Mucosa of rectum (tissue), 2 donors: ENCODE data around the gene IER2.

Experiments used
- H3K27ac ChIP-seq, 2 donors: one replicate each; pipeline ENCODE4 v1.7.0; 2013; ENCODE audit warnings: inconsistent platforms in 2 of 2, low read depth in 2 of 2, low read length in 2 of 2
- H3K27me3 ChIP-seq, 2 donors: one replicate each; pipeline ENCODE4 v1.7.0; 2013; ENCODE audit warnings: low read length in 2 of 2; ENCODE audit not compliant: control insufficient read depth in 2 of 2, insufficient read depth in 2 of 2
- H3K36me3 ChIP-seq, 2 donors: one replicate each; pipeline ENCODE4 v1.7.0; 2013; ENCODE audit warnings: low read length in 2 of 2; ENCODE audit not compliant: control insufficient read depth in 2 of 2, insufficient read depth in 2 of 2
- H3K4me1 ChIP-seq, 2 donors: one replicate each; pipeline ENCODE4 v1.7.0; 2013; ENCODE audit warnings: low read length in 2 of 2, mild to moderate bottlenecking in 1 of 2; ENCODE audit not compliant: control insufficient read depth in 2 of 2, insufficient read depth in 2 of 2
- H3K4me3 ChIP-seq, 2 donors: one replicate each; pipeline ENCODE4 v1.7.0; 2013; ENCODE audit warnings: low read length in 2 of 2
- H3K9ac ChIP-seq, 2 donors: one replicate each; pipeline ENCODE4 v1.7.0; 2013; ENCODE audit warnings: low read length in 2 of 2, low read depth in 1 of 2, mild to moderate bottlenecking in 1 of 2
- H3K9me3 ChIP-seq, 2 donors: one replicate each; pipeline ENCODE4 v1.7.0; 2013; ENCODE audit warnings: low read length in 2 of 2; ENCODE audit not compliant: control insufficient read depth in 2 of 2
- donor health status: healthy.
- donor health status: Normal muscosa, but diverticular disease.

The IER2 gene

DNA sequence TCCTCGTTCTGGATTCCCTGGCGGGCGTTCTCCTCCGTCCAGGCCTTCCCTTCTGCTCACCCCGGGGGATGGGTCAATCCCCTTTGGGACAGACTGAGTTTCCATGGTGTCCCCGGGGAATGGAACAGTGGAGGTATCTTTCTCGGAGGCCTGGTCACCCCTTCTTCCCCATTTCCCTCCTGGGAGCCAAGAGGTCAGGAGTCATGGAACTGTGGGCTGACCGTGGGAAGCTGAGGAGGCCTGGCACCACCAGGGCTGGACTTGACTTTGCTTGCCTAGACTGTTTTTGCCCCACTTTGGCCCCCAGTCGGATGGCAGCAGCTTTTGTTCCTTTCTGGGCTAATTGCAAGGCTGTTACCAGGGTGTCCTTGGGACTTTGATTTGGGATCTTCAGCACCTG lies 30.2 kb upstream of the IER2 start:
- Histone ChIP-seq H3K27me3 (no peaks in the 10 kb centered on the region), H3K4me3 (no peak overlapping the region), H3K4me1 (peaks cover 19 to 21% of the 10 kb centered on the region in 2 donors), H3K9me3 (no peaks in the 10 kb centered on the region), H3K27ac (no peak overlapping the region), H3K9ac (no peak overlapping the region), H3K36me3 (peaks cover 0 to 7% of the 10 kb centered on the region in 2 donors)

DNA sequence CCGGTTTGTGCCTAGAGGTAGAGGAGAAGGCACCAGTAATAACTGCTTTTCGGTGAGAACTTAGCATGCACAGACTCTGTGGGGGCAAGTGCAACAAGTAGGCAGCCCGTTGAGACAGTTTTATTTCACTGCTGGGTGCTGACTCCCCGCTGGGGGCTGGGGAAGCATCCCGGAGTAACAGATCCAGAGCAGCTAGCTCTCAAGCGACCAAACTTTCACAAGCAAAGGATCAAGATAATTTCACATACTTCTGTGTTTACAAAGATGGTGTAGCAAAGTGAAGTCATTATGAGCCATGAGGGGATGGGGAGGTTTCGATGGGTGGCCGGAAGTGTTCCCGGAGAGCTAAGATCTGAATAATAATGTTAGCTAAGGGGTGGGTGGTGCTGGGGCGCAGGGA lies 29.4 kb upstream of the IER2 start:
- Histone ChIP-seq H3K9ac (no peak overlapping the region), H3K36me3 (peaks cover 0 to 7% of the 10 kb centered on the region in 2 donors), H3K4me3 (peak overlapping the region in 1 of 2 donors; percentile 20), H3K27ac (no peak overlapping the region), H3K4me1 (peaks cover 16% of the 10 kb centered on the region in 2 donors), H3K9me3 (no peaks in the 10 kb centered on the region), H3K27me3 (no peaks in the 10 kb centered on the region)

DNA sequence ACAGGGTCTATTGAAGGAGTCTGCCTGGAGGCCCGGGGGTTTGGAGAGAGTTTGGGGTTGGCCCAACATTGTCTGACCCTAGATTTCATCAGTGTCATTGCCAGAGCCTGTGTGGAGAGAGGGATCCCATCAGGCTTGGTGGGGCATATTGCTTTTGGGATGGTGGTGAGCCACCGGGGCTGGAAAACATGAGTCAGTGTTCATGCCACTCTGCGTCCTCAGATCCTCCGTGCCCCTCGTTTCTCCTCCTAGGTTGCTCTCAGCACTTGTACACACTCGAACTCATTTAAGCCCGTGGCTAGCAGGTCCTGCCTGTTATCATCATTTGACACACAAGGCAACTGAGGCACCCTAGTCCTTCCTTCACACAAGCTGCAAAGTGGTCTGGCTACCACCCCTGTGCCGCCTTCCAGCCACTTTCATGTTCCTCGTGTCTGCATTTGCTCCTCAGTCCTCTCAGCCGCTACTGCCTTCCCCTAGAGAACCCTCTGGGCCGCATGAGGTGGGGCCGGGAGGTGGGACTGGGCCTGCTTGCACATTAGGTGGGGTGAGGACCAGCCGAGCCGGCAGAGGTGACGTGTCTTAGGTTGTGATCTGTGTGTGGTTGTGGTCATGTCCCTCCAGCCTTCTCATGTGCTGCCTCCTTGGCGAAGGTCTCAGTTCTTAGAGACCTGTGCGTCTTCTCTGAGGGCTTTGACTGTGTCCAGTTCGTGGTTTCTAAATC lies 28.5 kb upstream of the IER2 start:
- no peaks in the 10 kb centered on the region for H3K27me3 ChIP-seq
- peaks cover 11 to 12% of the 10 kb centered on the region in 2 donors for H3K4me1 ChIP-seq
- no peak overlapping the region for H3K9ac ChIP-seq
- H3K36me3 ChIP-seq = peaks cover 0 to 9% of the 10 kb centered on the region in 2 donors
- H3K4me3 ChIP-seq = no peak overlapping the region
- H3K9me3 ChIP-seq = no peaks in the 10 kb centered on the region
- H3K27ac ChIP-seq = no peak overlapping the region

DNA sequence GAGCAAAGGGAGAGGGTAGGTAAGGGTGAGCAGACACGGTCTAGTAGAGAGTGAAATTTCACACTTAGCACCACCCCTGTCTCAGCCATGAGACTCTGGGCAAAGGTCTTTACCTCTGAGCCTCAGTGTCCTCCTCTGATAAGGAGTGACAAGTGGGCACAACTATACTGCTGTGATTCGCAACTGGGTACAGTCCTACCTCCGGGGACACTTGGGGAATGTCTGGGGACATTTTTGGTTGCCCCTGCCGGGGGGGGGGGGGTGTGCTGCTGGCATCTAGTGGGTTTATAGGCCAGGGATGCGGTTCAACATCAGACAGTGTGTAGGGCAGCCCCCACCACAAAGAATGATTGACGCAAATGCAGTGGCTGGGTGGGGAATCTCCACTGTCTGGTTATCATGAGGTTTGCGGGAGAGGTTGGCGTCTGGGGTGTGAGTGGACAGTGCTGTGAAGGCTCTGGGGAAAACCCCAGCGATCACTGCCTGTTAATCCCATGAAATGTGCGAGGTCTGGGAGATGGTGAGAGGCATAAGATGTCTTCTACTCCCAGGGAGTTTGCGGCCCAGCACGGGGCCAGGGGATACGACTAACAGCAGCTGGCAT lies 27.8 kb upstream of the IER2 start:
- Histone ChIP-seq H3K4me1 (peaks cover 11 to 12% of the 10 kb centered on the region in 2 donors), H3K4me3 (no peak overlapping the region), H3K9me3 (no peaks in the 10 kb centered on the region), H3K27me3 (no peaks in the 10 kb centered on the region), H3K9ac (no peak overlapping the region), H3K27ac (no peak overlapping the region), H3K36me3 (peaks cover 0 to 9% of the 10 kb centered on the region in 2 donors)

DNA sequence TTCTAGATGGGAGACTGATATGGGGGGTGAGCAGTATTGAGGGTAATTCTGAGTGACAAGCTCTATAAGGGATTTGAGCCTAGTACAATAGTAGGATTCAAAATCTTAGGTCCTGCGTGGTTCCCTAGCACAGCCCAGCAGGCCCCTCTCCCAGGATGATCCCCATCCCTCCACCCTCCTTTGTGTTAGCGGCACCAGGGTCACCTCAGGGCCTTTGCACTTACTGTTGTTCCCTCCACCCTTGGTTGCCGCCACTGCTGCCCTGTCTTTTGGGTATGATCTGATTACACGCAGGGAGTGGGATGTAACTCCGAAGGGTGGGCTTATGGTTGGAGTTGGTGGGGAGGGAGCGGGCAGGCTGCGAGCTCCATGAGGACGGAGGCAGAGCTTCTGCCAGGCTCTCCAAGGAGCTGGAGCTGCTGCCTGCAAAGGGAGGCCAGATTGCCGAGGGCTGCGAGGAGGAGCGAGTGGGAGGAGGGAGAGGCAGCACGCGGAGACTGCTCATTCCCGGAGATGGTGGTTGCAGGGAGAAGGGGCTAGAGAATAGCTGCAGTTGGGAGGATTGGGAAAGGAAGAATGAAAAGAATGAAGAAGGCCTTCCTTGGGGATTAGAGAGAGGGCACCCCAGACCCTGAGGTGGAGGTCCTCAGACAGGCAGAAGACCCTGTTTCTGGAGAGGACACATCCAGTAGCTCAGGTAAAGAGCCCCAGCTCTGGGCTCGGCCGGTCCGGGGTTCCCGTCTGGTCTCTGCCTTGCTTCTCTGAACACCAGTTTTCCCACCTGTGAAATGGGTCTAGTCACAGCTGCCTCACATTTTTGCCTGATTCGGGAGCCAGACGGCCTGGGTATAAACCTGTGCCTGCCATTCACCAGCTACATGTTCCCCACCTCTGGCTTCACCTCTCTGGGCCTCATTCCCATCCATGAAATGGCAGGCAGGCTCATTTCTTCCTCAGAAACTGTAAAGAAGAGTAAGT lies 26.9 kb upstream of the IER2 start:
- Histone ChIP-seq H3K4me3 (no peak overlapping the region), H3K36me3 (peaks cover 0 to 9% of the 10 kb centered on the region in 2 donors), H3K27ac (no peak overlapping the region), H3K27me3 (no peaks in the 10 kb centered on the region), H3K9ac (no peak overlapping the region), H3K9me3 (no peaks in the 10 kb centered on the region), H3K4me1 (peaks cover 11 to 12% of the 10 kb centered on the region in 2 donors)

DNA sequence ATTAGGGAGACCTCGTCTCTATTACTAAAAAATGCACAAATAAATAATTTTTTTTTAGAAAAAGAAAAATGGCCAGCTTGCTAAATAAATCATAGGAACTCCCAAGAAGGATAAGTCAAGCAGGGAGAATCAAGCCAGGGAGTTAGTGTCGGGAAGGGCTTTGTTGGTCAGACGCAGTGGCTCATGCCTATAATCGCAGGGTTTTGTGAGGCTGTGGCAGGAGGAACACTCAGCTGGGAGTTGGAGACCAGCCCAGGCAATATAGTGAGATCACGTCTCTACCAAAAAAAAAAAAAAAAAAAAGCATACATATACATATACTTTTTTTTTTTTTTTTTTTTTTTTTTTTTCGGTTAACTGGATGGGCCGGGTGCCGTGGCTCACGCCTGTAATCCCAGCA lies 23.2 kb upstream of the IER2 start:
- Histone ChIP-seq H3K9me3 (no peaks in the 10 kb centered on the region), H3K4me3 (no peak overlapping the region), H3K27me3 (no peaks in the 10 kb centered on the region), H3K27ac (no peak overlapping the region), H3K36me3 (peaks cover 0 to 7% of the 10 kb centered on the region in 2 donors), H3K4me1 (peaks cover 0 to 3% of the 10 kb centered on the region in 2 donors), H3K9ac (no peak overlapping the region)

DNA sequence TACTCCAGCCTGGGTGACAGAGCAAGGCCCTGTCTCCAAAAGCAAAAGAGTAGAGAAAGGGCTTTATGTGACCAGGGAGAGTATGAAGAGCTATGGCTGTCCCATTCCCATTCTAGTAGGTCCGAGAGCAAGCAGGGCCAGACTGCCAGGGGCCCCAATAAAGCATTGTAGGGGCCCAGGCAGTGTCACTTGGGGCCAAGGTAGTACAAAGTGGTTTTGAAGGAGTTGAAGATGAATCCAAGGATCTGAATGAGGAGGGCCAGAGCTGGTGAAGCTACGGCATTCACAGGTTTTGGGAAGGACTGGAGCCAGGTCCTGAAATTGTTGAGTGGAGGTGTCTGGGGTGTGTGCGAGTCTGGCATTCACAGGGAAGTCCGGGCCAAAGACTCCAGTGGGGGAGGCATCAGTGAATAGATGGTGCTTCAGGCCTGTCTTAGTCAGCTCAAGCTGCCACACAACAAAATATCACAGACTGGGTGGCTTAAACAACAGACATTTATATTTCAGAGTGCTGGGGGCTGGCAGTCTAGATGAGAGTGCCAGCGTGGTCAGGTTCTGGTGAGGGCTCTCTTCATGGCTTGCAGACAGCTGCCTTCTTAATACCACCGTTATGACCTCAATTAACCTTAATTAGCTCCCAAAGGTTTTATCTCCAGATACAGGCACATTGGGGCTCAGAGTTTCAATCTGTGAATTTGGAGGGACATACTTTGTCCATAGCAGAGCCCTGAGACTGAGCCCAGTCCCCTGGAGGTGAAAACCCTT lies 22.2 kb upstream of the IER2 start:
- no peak overlapping the region for H3K9ac ChIP-seq
- no peak overlapping the region for H3K4me3 ChIP-seq
- H3K36me3 ChIP-seq = peaks cover 0 to 5% of the 10 kb centered on the region in 2 donors
- no peaks in the 10 kb centered on the region for H3K9me3 ChIP-seq
- H3K4me1 ChIP-seq = peaks cover 0 to 3% of the 10 kb centered on the region in 2 donors
- no peak overlapping the region for H3K27ac ChIP-seq
- H3K27me3 ChIP-seq = no peaks in the 10 kb centered on the region

DNA sequence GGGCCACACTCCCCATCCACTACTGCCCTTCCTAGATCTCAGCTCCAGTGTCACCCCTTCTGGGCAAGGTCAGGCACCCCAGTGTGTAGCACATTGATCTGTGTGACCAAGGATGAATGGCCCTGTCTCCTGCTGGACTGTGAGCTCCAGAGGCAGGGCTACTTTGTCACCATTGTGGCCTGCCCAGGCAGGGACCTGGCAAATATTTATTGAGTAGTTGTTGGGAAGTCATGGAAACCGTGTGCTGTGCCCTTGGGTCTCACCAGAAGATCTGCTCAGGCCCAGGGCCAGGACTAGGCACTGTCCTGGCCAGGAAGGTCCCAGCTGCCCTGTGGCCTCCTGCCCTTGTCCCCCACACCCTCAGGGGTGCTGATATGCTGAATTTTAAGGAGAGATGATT lies 21.6 kb upstream of the IER2 start:
- Histone ChIP-seq H3K9ac (no peak overlapping the region), H3K4me1 (peaks cover 0 to 3% of the 10 kb centered on the region in 2 donors), H3K27ac (no peak overlapping the region), H3K36me3 (peaks cover 0 to 7% of the 10 kb centered on the region in 2 donors), H3K27me3 (no peaks in the 10 kb centered on the region), H3K4me3 (no peak overlapping the region), H3K9me3 (no peaks in the 10 kb centered on the region)

DNA sequence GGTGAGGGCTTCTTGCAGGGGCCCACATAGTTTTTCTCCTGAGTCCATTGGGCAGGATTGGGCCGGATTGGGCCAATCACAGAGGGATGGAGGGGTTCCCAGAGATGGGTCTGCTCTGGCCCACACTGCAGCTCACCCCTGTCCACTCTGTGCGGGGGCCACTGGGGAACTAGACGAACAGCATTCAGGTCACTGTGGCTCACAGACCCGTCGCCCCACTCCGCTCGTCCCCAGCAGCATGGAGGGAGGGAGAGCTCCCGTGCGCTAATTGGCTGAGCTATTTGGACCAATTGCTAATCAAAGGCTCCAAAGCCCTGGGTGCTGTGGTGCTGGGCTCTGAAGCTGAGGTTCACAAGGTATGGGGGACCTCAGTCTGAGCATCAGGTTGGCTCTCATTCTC lies 20.8 kb upstream of the IER2 start:
- no peak overlapping the region for H3K9ac ChIP-seq
- no peak overlapping the region for H3K4me3 ChIP-seq
- H3K27me3 ChIP-seq = no peaks in the 10 kb centered on the region
- no peak overlapping the region for H3K27ac ChIP-seq
- no peaks in the 10 kb centered on the region for H3K9me3 ChIP-seq
- peaks cover 0 to 3% of the 10 kb centered on the region in 2 donors for H3K4me1 ChIP-seq
- peaks cover 0 to 11% of the 10 kb centered on the region in 2 donors for H3K36me3 ChIP-seq
